GM18502 (cell line): Measurements from ENCODE around the gene CCHCR1.
"Not testable (repeated sequence)": the region's sequence is repeated elsewhere in the genome, so short reads cannot be mapped to it uniquely, and the experiment has no call there.

Experiments
- ATAC-seq: cut with Tn5 transposase; IDR thresholded peaks from one replicate; pipeline ENCODE4 v1.9.1; 2021; ENCODE audit warnings: mild to moderate bottlenecking; ENCODE audit not compliant: unreplicated experiment, poor library complexity

Gene CCHCR1

DNA sequence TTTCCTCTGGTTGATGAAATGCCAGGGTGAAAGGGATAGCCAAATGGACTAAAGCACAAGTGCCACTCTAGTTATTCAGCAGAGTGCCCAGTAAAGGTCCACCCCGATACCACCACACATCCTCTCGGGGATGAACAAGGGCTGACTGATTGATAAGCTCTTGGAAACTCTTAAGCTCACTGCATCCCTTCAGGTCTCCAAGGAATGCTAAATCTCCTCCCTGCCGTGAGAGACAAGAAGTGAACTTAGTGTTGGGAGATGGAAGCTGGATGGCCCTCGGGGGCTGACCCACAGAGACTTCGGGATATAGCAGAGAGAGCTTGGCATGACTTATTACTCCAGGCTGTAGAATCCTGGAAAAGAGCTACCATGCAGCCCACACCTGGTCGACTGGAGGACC is 26.3 kb upstream of the CCHCR1 start:
- not testable (repeated sequence) for ATAC-seq

DNA sequence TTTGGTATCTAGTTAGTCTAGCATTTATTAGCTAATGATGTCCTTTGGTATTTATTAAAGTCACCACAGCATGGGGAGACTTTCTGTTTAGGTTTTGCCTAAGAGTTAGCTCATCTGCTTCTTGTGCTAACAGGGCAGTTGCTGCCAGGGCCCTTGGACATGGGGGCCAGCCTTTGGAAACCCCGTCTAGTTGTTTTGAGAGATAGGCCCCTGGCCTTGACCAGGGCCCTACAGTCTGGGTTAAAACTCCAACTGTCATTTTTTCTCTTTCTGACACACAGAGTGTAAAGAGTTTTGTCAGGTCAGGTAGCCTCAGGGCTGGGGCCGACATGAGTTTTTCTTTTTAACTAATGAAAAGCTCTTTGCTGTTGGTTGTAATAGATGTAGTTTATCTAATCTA is 25.7 kb upstream of the CCHCR1 start:
- not testable (repeated sequence) for ATAC-seq

DNA sequence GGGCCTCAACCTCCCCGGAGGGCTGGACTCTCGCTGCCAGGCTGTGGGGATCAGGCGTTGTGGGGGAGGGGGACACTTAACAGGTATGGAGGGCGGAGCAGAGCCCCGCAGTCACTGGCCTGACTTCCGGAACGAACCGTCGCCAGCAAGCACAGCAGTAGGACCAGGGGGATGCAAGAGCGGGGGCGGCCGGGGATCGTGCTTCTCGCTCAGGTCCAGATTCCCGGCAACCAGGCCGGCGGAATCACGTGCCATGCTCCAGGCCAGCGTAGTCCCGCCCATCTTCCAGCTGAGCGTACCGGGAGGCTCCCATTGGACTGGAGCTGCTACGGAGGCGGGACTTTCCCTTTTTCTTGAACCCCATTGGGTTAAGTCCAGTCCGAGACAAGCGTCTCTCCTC is 22.9 kb upstream of the CCHCR1 start:
- no peak for ATAC-seq

DNA sequence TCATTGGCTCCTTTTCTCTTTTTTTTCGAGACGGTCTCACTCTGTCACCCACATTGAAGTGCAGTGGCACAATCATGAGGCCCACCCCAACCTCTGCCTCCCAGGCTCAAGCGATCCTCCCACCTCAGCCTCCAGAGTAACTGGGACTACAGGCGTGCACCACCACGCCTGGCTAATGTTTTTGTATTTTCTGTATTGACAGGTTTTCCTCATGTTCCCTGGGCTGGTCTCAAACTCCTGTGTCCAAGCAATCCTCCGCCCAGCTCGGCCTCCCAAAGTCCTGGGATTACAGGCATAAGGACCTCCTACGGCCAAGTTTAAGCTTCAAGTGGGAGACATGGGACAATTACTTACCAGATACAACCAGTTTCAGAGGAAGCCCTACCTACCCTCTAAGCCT is 22.3 kb upstream of the CCHCR1 start:
- no peak for ATAC-seq

DNA sequence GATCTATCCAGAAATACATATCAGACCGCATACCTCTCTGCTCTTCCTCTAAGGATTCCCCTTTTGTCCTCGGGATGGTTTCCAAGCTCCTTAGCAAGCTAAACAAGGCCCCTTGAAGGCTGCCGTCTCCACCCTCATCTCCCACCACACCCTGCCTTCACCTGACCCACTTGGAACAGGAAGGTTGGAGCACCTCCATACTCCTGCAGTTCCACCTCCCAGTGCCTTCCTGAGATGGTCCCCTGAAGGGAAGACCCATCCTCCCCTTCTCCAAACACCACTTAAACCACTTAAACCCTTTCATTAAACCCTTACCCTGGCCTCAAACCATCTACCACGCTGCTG is 21.4 kb upstream of the CCHCR1 start:
- no peak for ATAC-seq

DNA sequence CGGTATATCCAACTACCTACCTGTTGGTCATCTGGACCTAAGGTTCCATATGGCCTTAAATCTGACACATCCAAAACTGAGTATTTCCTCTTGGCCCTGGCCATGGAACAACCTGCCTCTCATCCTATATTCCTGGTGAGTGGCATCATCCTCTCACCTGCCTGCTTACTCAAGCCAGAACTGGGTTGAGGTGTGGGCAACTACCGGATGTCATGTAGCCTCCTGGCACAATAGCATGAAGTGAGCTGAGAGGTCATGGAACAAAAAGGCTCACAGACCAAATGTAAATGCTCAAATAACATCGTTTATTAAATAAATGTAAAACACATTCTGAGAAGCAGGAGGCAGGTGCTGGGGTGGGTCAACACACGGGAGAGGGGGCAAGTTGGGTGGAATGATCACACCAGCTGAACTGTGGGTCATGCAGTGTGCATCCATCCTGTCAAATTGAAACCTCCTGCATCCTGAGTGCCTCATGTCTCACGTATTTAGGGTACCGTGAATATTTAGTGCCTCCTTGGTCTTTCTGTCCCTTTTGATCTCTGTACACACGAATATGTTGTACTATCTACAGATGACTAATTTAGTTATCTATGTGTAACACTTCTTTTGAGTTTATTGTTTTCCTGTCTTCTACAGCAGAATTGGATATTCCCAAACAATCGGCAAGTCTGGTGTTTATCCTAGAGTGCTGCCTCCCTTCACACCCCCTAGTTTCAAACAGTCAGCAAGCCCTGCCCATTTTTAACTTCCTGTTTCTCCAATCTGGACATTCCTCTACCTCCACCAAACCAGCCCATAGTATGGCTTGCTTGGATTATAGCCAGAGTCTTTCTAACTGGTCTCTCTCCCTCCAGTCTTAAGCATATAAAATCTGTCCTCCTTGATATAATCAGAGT is 20.8 kb upstream of the CCHCR1 start:
- ATAC-seq = no peak

DNA sequence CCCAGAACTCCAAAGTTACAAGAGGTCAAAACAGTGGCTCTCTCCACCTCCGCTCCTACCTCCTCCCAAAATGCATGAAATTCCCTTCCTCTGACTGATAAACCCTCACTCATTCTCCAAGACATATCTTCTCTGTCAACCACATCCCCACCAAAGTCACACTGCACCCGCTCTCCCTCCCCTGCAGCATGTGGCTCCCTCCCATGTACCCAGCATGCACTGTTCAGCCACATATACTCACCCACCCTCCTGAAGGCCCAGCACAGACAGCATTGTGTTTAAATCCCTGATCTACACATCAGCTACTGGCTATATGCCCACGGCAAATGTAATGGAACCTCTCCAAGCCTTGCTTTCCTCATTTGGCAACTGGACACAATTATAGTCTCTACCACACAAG is 18.4 kb upstream of the CCHCR1 start:
- ATAC-seq = no peak

DNA sequence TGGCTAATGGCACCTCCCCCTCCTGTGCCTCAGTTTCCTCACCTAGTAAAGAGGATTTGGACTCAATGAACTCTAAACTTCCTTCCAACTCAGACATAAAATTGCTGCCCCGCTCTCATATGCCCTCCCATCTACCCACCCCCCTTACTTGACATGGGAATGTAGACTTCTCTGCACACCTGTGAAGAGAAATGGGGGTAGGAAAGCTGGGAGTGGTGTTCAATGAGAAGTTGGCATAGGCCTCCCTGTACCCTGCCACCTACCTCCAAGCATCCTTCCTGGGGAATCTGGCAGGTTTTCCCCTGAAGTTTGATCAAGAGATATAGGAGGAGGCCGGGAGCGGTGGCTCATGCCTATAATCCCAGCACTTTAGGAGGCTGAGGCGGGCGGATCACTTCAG is 16.8 kb upstream of the CCHCR1 start:
- no peak for ATAC-seq

DNA sequence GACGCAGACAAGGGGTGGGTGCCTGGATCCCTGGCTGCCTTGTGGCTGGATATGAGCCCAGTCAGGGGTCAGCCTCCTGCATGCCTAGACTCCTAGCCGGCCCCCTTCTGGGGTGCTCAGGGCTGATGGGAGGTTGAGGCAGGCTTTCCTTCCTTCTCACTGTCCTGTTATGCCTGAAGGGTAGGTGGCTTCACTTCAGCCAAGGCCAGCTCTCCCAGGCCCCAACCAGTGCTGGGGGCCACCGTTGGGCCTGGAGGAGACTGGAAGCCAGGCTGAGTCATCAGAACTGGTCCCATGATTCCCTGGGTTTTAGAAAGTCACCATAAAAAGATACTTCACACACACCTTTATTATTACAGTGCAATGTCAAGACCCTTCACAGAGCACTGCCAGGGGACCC is 15.8 kb upstream of the CCHCR1 start:
- ATAC-seq = no peak

DNA sequence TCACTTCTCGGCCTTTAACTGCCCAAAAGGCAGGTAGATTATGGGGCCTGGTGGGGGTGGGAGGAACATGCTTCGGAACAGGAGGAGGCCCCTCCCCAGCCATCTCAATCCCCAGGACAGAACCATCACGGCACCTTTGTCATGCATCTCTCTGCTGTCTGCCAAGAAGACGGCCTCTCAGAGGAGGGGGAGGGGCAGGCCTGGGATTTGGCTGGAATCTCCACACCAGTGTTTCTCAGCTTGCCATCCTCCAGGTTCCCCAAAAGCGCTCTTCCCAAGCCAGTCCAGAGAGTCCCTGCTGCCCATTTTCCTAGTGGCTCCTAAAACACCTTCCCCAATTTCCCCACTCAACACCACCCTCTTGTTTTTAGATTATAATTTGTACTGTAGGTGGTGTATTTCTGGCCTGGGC is 15.4 kb upstream of the CCHCR1 start:
- ATAC-seq = no peak

DNA sequence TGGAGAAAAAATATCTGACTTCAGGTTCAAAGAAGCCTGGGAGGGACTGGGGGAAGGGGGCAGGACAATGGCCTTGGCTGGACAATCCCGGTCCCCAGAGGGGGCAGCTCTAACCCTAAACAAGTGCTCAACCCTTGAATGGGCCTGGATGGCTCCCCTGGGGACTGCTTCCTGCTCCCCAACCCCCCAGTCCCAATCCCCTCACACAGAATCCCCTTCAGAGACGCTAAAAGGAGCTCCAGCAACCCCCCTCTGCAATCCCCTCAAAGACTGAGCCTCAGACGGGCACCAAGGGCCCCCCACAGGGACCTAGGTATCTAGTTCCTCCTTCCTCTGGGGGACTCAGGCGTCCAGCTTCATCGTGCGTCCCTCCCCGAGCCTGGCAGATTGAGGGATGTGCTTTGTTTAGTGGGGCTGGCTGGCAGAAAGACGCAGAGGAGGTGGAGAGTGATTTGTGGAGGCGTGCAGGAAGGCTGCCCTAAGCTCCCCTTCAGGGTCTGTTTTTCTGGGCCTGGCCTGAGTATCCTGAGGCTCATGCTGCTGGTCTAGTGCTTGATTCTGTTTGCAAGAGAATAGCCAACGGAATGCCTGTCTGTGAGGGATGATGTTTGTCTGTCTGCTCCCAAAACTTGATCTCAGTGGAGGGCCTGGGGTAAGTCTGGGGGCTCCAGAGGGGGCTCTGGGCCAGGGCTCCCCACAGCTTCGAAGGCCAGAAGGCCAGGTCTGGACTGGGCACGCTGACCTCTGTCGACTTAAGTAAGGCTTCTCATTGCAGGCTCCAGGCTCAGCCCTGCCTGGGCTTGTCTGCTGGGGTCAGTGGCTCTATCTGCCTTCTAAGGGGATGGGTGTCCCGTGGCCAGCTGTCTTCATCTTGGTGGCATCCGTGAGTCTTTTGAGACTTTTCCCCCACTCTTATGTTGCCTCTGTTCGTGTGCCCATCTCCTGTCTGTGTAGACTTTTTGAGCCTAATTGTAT is 14.6 kb upstream of the CCHCR1 start:
- no peak for ATAC-seq

DNA sequence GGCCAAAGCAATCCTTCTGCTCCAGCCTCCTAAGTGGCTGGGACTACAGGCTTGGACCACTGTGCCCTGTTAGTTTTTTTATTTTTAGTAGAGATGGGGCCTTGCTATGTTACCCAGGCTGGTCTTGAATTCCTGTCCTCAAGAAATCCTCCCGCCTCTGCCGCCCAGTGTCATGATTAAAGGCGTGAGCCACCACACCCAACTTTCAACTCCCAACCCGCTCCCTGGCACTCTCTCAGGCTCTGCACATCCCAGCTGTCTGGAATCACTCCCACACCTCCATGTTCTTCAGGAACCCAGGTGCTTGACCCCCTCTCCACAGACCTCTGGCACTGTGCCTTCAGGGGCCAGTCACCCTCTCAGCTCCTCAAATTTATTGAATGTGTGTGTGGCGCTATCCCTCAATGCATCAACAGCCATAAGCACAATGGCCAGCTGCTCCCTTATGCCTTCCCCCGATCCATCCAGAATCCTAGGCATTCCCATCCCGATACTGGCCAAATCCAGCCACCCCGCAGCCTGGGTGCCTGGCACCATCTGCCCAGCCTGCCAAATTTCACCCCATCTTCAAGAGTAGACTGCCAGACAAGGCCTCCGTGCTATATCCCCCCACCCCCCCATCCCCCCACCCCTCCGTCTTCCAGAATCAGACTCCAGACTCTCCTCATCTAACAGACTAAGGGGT is 13.5 kb upstream of the CCHCR1 start:
- no peak for ATAC-seq

DNA sequence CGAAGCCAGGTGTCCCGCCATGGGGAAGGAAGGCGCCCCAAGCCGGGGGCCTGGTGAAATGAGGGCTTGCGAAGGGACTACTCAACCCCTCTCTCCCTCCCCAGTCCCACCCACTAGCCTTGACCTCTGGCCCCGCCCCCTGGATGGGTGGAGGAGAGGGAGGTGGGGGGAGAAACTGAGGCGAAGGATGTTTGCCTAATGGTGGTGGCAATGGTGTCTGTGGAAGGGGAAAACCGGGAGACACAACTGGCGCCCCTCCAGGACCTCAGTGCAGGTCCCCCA is 12.9 kb upstream of the CCHCR1 start, which contains the start of gene POU5F1:
TSS of gene POU5F1 (minus strand) at position 83 of the 282 bp plus-strand sequence. CDS start at position 21, 62 bp downstream.
- ATAC-seq = no peak

DNA sequence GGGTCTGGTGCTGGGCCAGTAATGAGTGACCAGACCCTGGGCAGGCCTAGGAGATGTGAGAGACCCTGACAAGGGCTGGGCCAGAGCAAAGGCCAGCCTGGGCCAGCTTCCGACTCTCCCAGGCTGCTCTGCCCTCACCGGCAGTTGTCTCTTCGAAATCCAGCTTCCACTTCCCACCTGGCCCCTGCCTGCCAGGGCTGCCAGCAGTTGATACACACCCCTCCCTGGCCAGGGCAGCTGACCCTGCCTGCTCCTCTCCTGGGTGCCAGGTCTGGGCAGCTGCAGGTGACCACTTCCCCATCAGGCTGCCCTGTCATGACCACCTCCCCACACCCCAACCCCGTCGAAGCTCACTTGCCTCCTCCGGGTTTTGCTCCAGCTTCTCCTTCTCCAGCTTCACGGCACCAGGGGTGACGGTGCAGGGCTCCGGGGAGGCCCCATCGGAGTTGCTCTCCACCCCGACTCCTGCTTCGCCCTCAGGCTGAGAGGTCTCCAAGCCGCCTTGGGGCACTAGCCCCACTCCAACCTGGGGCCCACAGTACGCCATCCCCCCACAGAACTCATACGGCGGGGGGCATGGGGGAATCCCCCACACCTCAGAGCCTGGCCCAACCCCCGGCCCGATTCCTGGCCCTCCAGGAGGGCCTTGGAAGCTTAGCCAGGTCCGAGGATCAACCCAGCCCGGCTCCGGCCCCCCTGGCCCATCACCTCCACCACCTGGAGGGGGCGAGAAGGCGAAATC is 12.4 kb upstream of the CCHCR1 start:
- ATAC-seq = not testable (repeated sequence)

DNA sequence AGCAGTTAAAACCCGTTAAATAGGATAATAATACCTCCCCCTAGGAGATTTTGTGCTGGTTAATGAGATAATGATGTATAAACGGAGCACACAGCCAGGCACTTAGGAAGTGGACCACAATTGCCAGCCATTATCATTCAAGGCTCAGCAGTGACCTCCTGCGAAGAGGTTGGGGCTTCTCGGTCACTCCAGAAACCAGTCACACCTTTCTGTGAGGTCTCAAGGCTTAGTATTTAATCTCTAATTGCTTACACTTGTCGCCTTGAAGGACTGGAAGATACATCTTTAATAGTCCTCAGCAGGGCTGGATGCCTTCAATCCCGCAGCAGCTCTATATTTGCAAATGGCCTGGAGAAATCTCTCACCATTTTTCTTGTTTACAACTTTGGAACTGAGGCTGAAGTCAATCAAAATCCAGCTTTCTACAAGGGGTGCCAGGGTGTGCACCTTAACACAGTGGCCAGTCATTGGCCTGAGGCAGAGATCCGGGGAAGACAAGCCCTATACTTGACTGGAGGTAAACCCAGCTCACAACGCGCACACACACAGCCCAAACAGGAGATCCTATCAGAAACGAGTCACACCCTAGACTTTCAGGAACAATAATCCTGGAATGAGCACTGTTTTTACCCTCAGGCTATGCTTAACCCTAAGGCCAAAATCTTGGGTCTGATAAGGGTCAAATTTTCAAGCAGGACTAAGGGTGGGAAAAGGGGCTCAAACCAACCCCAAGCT is 11.7 kb upstream of the CCHCR1 start:
- ATAC-seq = no peak

DNA sequence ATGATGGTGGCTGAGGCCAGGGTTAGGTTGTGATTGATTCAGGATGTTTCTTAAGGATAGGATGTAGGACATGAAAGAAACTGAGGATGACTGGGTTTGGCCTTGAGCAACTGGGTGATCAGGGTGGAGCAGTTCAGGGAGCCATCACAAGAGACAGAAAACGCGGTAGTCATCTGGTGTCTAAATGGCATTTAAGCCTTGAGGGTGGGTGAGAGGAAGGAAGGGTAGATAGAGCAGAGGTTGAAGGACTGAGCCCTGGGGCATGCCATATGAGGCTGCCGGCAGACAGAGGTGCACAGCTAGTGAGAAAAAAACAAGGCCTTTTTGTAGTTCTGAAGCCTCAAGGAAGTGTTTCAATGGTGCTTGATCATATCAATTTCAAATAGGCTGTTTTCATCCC is 11.0 kb upstream of the CCHCR1 start:
- ATAC-seq = no peak

DNA sequence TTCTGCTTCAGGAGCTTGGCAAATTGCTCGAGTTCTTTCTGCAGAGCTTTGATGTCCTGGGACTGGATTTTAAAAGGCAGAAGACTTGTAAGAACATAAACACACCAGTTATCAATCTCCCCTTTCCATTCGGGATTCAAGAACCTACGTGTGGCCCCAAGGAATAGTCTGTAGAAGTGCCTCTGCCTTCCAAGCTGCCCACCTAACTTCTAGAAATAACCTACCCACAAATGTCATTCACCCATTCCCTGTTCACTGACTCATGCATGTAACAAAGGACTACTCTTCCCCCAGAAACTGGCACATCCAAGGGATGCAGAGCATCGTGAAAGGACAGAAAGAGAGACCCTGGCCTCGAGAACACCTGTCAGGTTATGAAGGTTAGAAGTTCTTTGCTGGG is 8.4 kb upstream of the CCHCR1 start:
- no peak for ATAC-seq

DNA sequence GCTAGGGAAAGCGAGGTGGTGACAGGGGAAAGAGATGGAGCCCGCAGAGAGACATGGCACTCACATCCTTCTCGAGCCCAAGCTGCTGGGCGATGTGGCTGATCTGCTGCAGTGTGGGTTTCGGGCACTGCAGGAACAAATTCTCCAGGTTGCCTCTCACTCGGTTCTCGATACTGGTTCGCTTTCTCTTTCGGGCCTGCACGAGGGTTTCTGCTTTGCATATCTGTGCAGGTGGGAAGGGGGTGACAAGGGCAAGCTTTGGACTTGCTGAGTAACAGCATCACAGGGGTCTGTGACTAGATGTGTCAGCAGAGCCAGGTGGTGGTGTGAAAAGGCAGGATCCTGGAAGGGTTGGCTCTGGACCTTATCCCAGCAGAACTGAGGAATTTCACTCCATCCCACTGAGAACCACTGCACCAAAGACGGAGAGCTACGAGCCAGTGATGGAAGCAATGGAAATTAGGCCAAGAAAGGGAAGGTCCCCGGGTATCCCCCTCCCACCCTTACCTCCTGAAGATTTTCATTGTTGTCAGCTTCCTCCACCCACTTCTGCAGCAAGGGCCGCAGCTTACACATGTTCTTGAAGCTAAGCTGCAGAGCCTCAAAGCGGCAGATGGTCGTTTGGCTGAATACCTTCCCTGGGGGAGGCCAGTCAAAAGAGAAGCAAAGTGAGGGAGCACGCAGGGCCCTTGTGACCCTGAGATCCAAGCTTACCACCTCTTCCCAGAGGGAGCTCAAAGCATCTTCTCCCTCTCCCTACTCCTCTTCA is 7.6 kb upstream of the CCHCR1 start:
- ATAC-seq = peak; percentile 79
